PFSK-1 (cell line): ENCODE results near the gene TRAPPC11.

Experiments used
- POLR2AphosphoS5 ChIP-seq: IDR thresholded peaks from 2 replicates; pipeline ENCODE4 v1.6.1; 2012; ENCODE audit warnings: low read depth, mild to moderate bottlenecking, control low read depth, low read length, moderate library complexity
- TF ChIP-seq, protein P1 (sequence below), 2 experiments: IDR thresholded peaks; 2 replicates each; pipeline versions ENCODE4 v1.6.1 to v1.8.0; 2011 to 2012; ENCODE audit warnings: low read depth in 2 of 2, low read length in 2 of 2, control low read depth in 1 of 2, inconsistent platforms in 1 of 2, mild to moderate bottlenecking in 1 of 2, moderate library complexity in 1 of 2; ENCODE audit not compliant: insufficient read depth in 1 of 2

DNA sequence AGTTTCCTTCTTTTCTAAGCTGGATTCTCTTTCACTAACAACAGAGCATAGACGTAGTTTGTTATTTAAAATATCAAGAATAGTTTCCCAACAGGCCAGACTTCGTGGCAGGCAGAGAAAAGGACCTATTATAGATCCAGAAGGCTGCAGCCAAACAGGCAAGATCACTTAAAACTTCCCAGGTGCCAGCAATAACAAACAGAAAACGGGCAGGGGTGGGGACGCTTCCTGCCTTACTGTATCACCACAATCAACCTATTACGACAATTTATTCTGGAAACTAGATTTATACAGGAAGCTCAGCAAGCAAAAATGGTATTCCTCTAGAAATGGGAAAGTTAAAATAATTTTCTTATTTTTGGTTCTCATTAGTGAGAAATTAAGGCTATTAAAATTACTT, 22.2 kb upstream of the TRAPPC11 start:
- TF ChIP-seq, protein P1, sequence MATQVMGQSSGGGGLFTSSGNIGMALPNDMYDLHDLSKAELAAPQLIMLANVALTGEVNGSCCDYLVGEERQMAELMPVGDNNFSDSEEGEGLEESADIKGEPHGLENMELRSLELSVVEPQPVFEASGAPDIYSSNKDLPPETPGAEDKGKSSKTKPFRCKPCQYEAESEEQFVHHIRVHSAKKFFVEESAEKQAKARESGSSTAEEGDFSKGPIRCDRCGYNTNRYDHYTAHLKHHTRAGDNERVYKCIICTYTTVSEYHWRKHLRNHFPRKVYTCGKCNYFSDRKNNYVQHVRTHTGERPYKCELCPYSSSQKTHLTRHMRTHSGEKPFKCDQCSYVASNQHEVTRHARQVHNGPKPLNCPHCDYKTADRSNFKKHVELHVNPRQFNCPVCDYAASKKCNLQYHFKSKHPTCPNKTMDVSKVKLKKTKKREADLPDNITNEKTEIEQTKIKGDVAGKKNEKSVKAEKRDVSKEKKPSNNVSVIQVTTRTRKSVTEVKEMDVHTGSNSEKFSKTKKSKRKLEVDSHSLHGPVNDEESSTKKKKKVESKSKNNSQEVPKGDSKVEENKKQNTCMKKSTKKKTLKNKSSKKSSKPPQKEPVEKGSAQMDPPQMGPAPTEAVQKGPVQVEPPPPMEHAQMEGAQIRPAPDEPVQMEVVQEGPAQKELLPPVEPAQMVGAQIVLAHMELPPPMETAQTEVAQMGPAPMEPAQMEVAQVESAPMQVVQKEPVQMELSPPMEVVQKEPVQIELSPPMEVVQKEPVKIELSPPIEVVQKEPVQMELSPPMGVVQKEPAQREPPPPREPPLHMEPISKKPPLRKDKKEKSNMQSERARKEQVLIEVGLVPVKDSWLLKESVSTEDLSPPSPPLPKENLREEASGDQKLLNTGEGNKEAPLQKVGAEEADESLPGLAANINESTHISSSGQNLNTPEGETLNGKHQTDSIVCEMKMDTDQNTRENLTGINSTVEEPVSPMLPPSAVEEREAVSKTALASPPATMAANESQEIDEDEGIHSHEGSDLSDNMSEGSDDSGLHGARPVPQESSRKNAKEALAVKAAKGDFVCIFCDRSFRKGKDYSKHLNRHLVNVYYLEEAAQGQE (IDR thresholded peaks at IDR 0.05; ENCODE audit: insufficient read depth in 1 of 2, low read depth in 2 of 2, low read length in 2 of 2), result no peak
- TF ChIP-seq POLR2AphosphoS5, result no peak
